BLaER1 treated with 17β-estradiol and CSF1 and Interleukin-3, amounts not matched to agents 10 nM and 100 nM (cell line): ENCODE measurements around the gene TRIM67.

Experiments used
- H3K27ac ChIP-seq, 11 experiments: shearing (Covaris generic); formaldehyde crosslinking; 2 replicates each; pipeline ENCODE4 v1.8.1; 2022
- H3K27me3 ChIP-seq, 11 experiments: shearing (Covaris generic); formaldehyde crosslinking; 2 replicates each; pipeline ENCODE4 v1.8.1; 2022
- H3K36me3 ChIP-seq, 11 experiments: shearing (Covaris generic); formaldehyde crosslinking; 2 replicates each; pipeline ENCODE4 v1.8.1; 2022
- H3K4me1 ChIP-seq, 10 experiments: shearing (Covaris generic); formaldehyde crosslinking; 2 replicates each; pipeline ENCODE4 v1.8.1; 2022
- H3K4me2 ChIP-seq, 11 experiments: shearing (Covaris generic); formaldehyde crosslinking; 2 replicates each; pipeline ENCODE4 v1.8.1; 2022
- H3K4me3 ChIP-seq, 10 experiments: shearing (Covaris generic); formaldehyde crosslinking; 2 replicates each; pipeline ENCODE4 v1.8.1; 2022
- H3K9ac ChIP-seq, 11 experiments: shearing (Covaris generic); formaldehyde crosslinking; 2 replicates each; pipeline ENCODE4 v1.8.1; 2022
- H3K9me3 ChIP-seq, 11 experiments: shearing (Covaris generic); formaldehyde crosslinking; replicated peaks in 1 of 11; 2 replicates each; pipeline ENCODE4 v1.8.1; 2022
- H4K20me1 ChIP-seq, 11 experiments: shearing (Covaris generic); formaldehyde crosslinking; 2 replicates each; pipeline ENCODE4 v1.8.1; 2022
- Cebpa-rat ChIP-seq, 11 experiments: shearing (Covaris generic); IDR thresholded peaks; 2 replicates each; pipeline ENCODE4 v1.8.1; 2022

The TRIM67 gene

GRCh38 chr1:231176421-231176820 is 14.6 kb downstream of the TRIM67 start:
- Histone ChIP-seq H3K4me1 (0 out of 20 replicates have a peak, but pooled peaks cover 0 to 4% (median 0%) of the 10 kb centered on the region in 10 experiments), H3K9ac (no peak overlapping the region), H4K20me1 (no peaks in the 10 kb centered on the region), H3K27ac (no peak overlapping the region), H3K9me3 (peaks cover 0 to 7% (median 0%) of the 10 kb centered on the region in 11 experiments; a peak in 3 of 22 replicates), H3K4me3 (no peak overlapping the region), H3K36me3 (no peaks in the 10 kb centered on the region), H3K4me2 (no peak overlapping the region), H3K27me3 (no peaks in the 10 kb centered on the region)
- no peak for TF ChIP-seq Cebpa-rat (IDR thresholded peaks at IDR 0.05)

GRCh38 chr1:231177226-231177625 is 15.4 kb downstream of the TRIM67 start:
- Histone ChIP-seq H4K20me1 (no peaks in the 10 kb centered on the region), H3K27me3 (no peaks in the 10 kb centered on the region), H3K36me3 (no peaks in the 10 kb centered on the region), H3K9ac (no peak overlapping the region), H3K4me2 (no peak overlapping the region), H3K9me3 (peaks cover 0 to 7% (median 0%) of the 10 kb centered on the region in 11 experiments; a peak in 3 of 22 replicates), H3K4me3 (no peak overlapping the region), H3K27ac (no peak overlapping the region), H3K4me1 (no peaks in the 10 kb centered on the region)
- no peak for TF ChIP-seq Cebpa-rat (IDR thresholded peaks at IDR 0.05)

GRCh38 chr1:231177936-231178335 is 16.1 kb downstream of the TRIM67 start:
- H3K9me3 ChIP-seq: peaks cover 0 to 7% (median 0%) of the 10 kb centered on the region in 11 experiments; a peak in 3 of 22 replicates

GRCh38 chr1:231178970-231179369 is 17.1 kb downstream of the TRIM67 start:
- H3K4me2 ChIP-seq: no peak overlapping the region
- H3K9me3 ChIP-seq: peaks cover 0 to 7% (median 0%) of the 10 kb centered on the region in 11 experiments; a peak in 3 of 22 replicates
- no peaks in the 10 kb centered on the region for H3K36me3 ChIP-seq
- H3K27ac ChIP-seq: no peak overlapping the region
- no peak overlapping the region for H3K4me3 ChIP-seq
- H3K27me3 ChIP-seq: peaks cover 0 to 7% (median 0%) of the 10 kb centered on the region in 11 experiments; a peak in 2 of 22 replicates
- no peak overlapping the region for H3K9ac ChIP-seq
- no peak for TF ChIP-seq Cebpa-rat (IDR thresholded peaks at IDR 0.05)
- no peaks in the 10 kb centered on the region for H3K4me1 ChIP-seq
- no peaks in the 10 kb centered on the region for H4K20me1 ChIP-seq

More at GRCh38 chr1:231177936-231178335, 16.1 kb downstream of the TRIM67 start:
- Histone ChIP-seq H3K27ac (no peak overlapping the region), H3K36me3 (no peaks in the 10 kb centered on the region), H3K4me3 (no peak overlapping the region), H3K4me1 (no peaks in the 10 kb centered on the region), H3K9ac (no peak overlapping the region), H3K4me2 (no peak overlapping the region), H3K27me3 (peaks cover 0 to 5% (median 0%) of the 10 kb centered on the region in 11 experiments; a peak in 2 of 22 replicates), H4K20me1 (no peaks in the 10 kb centered on the region)
- no peak for TF ChIP-seq Cebpa-rat (IDR thresholded peaks at IDR 0.05)

- H3K9ac ChIP-seq: no peak overlapping the region
- H3K4me3 ChIP-seq: no peak overlapping the region
- no peaks in the 10 kb centered on the region for H3K36me3 ChIP-seq
- H3K27me3 ChIP-seq: peaks cover 0 to 7% (median 0%) of the 10 kb centered on the region in 11 experiments; a peak in 2 of 22 replicates
- H3K9me3 ChIP-seq: peaks cover 0 to 7% (median 0%) of the 10 kb centered on the region in 11 experiments; a peak in 3 of 22 replicates
- H4K20me1 ChIP-seq: no peaks in the 10 kb centered on the region
- no peak for TF ChIP-seq Cebpa-rat (IDR thresholded peaks at IDR 0.05)
- no peak overlapping the region for H3K27ac ChIP-seq
- no peak overlapping the region for H3K4me2 ChIP-seq
- H3K4me1 ChIP-seq: no peaks in the 10 kb centered on the region
Measured at GRCh38 chr1:231180034-231180433, 18.2 kb downstream of the TRIM67 start.

- no peaks in the 10 kb centered on the region for H3K4me1 ChIP-seq
- no peak for TF ChIP-seq Cebpa-rat (IDR thresholded peaks at IDR 0.05)
- H3K9me3 ChIP-seq: peaks cover 0 to 7% (median 0%) of the 10 kb centered on the region in 11 experiments; a peak in 3 of 22 replicates
- no peaks in the 10 kb centered on the region for H3K36me3 ChIP-seq
- H3K9ac ChIP-seq: no peak overlapping the region
- peaks cover 0 to 7% (median 0%) of the 10 kb centered on the region in 11 experiments; a peak in 2 of 22 replicates for H3K27me3 ChIP-seq
- no peak overlapping the region for H3K4me3 ChIP-seq
- no peaks in the 10 kb centered on the region for H4K20me1 ChIP-seq
- no peak overlapping the region for H3K27ac ChIP-seq
- H3K4me2 ChIP-seq: no peak overlapping the region
Measured at GRCh38 chr1:231181271-231181670, 19.4 kb downstream of the TRIM67 start.

GRCh38 chr1:231182317-231182716 is 20.5 kb downstream of the TRIM67 start:
- H4K20me1 ChIP-seq: no peaks in the 10 kb centered on the region
- H3K9me3 ChIP-seq: peaks cover 0 to 7% (median 0%) of the 10 kb centered on the region in 11 experiments; a peak in 3 of 22 replicates
- H3K27ac ChIP-seq: no peak overlapping the region
- H3K4me3 ChIP-seq: no peak overlapping the region
- no peak overlapping the region for H3K4me2 ChIP-seq
- H3K36me3 ChIP-seq: no peaks in the 10 kb centered on the region
- H3K27me3 ChIP-seq: peaks cover 0 to 7% (median 0%) of the 10 kb centered on the region in 11 experiments; a peak in 2 of 22 replicates
- H3K4me1 ChIP-seq: no peaks in the 10 kb centered on the region
- H3K9ac ChIP-seq: no peak overlapping the region
- TF ChIP-seq Cebpa-rat (IDR thresholded peaks at IDR 0.05): no peak

GRCh38 chr1:231183639-231184590 is 22.1 kb downstream of the TRIM67 start:
- no peaks in the 10 kb centered on the region for H3K36me3 ChIP-seq
- no peak overlapping the region for H3K4me3 ChIP-seq
- no peaks in the 10 kb centered on the region for H4K20me1 ChIP-seq
- TF ChIP-seq Cebpa-rat (IDR thresholded peaks at IDR 0.05): no peak
- H3K4me1 ChIP-seq: no peaks in the 10 kb centered on the region
- H3K9me3 ChIP-seq: peaks cover 0 to 5% (median 0%) of the 10 kb centered on the region in 11 experiments; a peak in 3 of 22 replicates
- no peak overlapping the region for H3K4me2 ChIP-seq
- H3K27me3 ChIP-seq: peaks cover 0 to 7% (median 0%) of the 10 kb centered on the region in 11 experiments; a peak in 2 of 22 replicates
- no peak overlapping the region for H3K9ac ChIP-seq
- H3K27ac ChIP-seq: no peak overlapping the region

- Histone ChIP-seq H3K27ac (no peak overlapping the region), H3K4me3 (no peak overlapping the region), H3K9ac (no peak overlapping the region), H4K20me1 (no peaks in the 10 kb centered on the region), H3K27me3 (peaks cover 0 to 7% (median 0%) of the 10 kb centered on the region in 11 experiments; a peak in 2 of 22 replicates), H3K9me3 (peaks cover 0 to 8% (median 4%) of the 10 kb centered on the region in 11 experiments; a peak in 6 of 22 replicates), H3K36me3 (no peaks in the 10 kb centered on the region), H3K4me1 (no peaks in the 10 kb centered on the region), H3K4me2 (no peak overlapping the region)
- no peak for TF ChIP-seq Cebpa-rat (IDR thresholded peaks at IDR 0.05)
Measured at GRCh38 chr1:231184891-231185290, 23.0 kb downstream of the TRIM67 start.
